ENCODE data around the gene TLX3.
A peak's percentile ranks its signal among the peaks of the same experiment; 100 is the strongest.

The TLX3 gene

GRCh38 chr5:171308453-171309275 lies at the start of gene TLX3:
Gene TLX3 (plus strand): TSS chr5:171309248. CDS start chr5:171309366, 118 bp downstream.
- peaks cover 95% of the 10 kb centered on the region for H3K27me3 ChIP-seq (ENCODE audit: control insufficient read depth, insufficient read depth, low read length)

GRCh38 chr5:171261361-171261760 lies 47.7 kb upstream of the TLX3 start:
- H3K9me3 ChIP-seq (ENCODE audit: control insufficient read depth, insufficient read depth, low read length) = no peaks in the 10 kb centered on the region
- H3K4me3 ChIP-seq (ENCODE audit: low read depth, low read length) = no peak overlapping the region
- no peaks in the 10 kb centered on the region for H3K27me3 ChIP-seq (ENCODE audit: control insufficient read depth, insufficient read depth, low read length)
- no peaks in the 10 kb centered on the region for H3K4me1 ChIP-seq (ENCODE audit: control insufficient read depth, insufficient read depth, low read length)
- no peaks in the 10 kb centered on the region for H3K36me3 ChIP-seq (ENCODE audit: control insufficient read depth, insufficient read depth, low read length)
- H3K9ac ChIP-seq (ENCODE audit: low read depth, low read length) = no peak overlapping the region

More at GRCh38 chr5:171308453-171309275, at the start of gene TLX3:
- Histone ChIP-seq H3K36me3 (ENCODE audit: control insufficient read depth, insufficient read depth, low read length) (no peaks in the 10 kb centered on the region), H3K9ac (ENCODE audit: low read depth, low read length) (no peak within 1 kb of the TSS), H3K4me1 (ENCODE audit: control insufficient read depth, insufficient read depth, low read length) (peaks cover 5% of the 10 kb centered on the region), H3K9me3 (ENCODE audit: control insufficient read depth, insufficient read depth, low read length) (no peaks in the 10 kb centered on the region), H3K4me3 (ENCODE audit: low read depth, low read length) (peak within 1 kb of the TSS; percentile 39)

GRCh38 chr5:171261904-171262303 lies 47.1 kb upstream of the TLX3 start:
- H3K4me3 ChIP-seq (ENCODE audit: low read depth, low read length) = no peak overlapping the region
- H3K9ac ChIP-seq (ENCODE audit: low read depth, low read length) = no peak overlapping the region
- no peaks in the 10 kb centered on the region for H3K36me3 ChIP-seq (ENCODE audit: control insufficient read depth, insufficient read depth, low read length)
- no peaks in the 10 kb centered on the region for H3K27me3 ChIP-seq (ENCODE audit: control insufficient read depth, insufficient read depth, low read length)
- no peaks in the 10 kb centered on the region for H3K4me1 ChIP-seq (ENCODE audit: control insufficient read depth, insufficient read depth, low read length)
- no peaks in the 10 kb centered on the region for H3K9me3 ChIP-seq (ENCODE audit: control insufficient read depth, insufficient read depth, low read length)

- Histone ChIP-seq H3K27me3 (ENCODE audit: control insufficient read depth, insufficient read depth, low read length) (no peaks in the 10 kb centered on the region), H3K4me3 (ENCODE audit: low read depth, low read length) (no peak overlapping the region), H3K9me3 (ENCODE audit: control insufficient read depth, insufficient read depth, low read length) (no peaks in the 10 kb centered on the region), H3K36me3 (ENCODE audit: control insufficient read depth, insufficient read depth, low read length) (no peaks in the 10 kb centered on the region), H3K9ac (ENCODE audit: low read depth, low read length) (no peak overlapping the region), H3K4me1 (ENCODE audit: control insufficient read depth, insufficient read depth, low read length) (no peaks in the 10 kb centered on the region)
Observed at GRCh38 chr5:171263181-171263580, 45.9 kb upstream of the TLX3 start.

- no peaks in the 10 kb centered on the region for H3K4me1 ChIP-seq (ENCODE audit: control insufficient read depth, insufficient read depth, low read length)
- no peak overlapping the region for H3K9ac ChIP-seq (ENCODE audit: low read depth, low read length)
- no peaks in the 10 kb centered on the region for H3K9me3 ChIP-seq (ENCODE audit: control insufficient read depth, insufficient read depth, low read length)
- no peaks in the 10 kb centered on the region for H3K36me3 ChIP-seq (ENCODE audit: control insufficient read depth, insufficient read depth, low read length)
- no peaks in the 10 kb centered on the region for H3K27me3 ChIP-seq (ENCODE audit: control insufficient read depth, insufficient read depth, low read length)
- H3K4me3 ChIP-seq (ENCODE audit: low read depth, low read length) = no peak overlapping the region
Observed at GRCh38 chr5:171264843-171265242, 44.2 kb upstream of the TLX3 start.

- Histone ChIP-seq H3K9me3 (ENCODE audit: control insufficient read depth, insufficient read depth, low read length) (no peaks in the 10 kb centered on the region), H3K4me3 (ENCODE audit: low read depth, low read length) (no peak overlapping the region), H3K4me1 (ENCODE audit: control insufficient read depth, insufficient read depth, low read length) (no peaks in the 10 kb centered on the region), H3K36me3 (ENCODE audit: control insufficient read depth, insufficient read depth, low read length) (no peaks in the 10 kb centered on the region), H3K27me3 (ENCODE audit: control insufficient read depth, insufficient read depth, low read length) (no peaks in the 10 kb centered on the region), H3K9ac (ENCODE audit: low read depth, low read length) (no peak overlapping the region)
Observed at GRCh38 chr5:171268700-171269620, 40.1 kb upstream of the TLX3 start.

- no peak overlapping the region for H3K4me3 ChIP-seq (ENCODE audit: low read depth, low read length)
- H3K27me3 ChIP-seq (ENCODE audit: control insufficient read depth, insufficient read depth, low read length) = no peaks in the 10 kb centered on the region
- no peak overlapping the region for H3K9ac ChIP-seq (ENCODE audit: low read depth, low read length)
- no peaks in the 10 kb centered on the region for H3K4me1 ChIP-seq (ENCODE audit: control insufficient read depth, insufficient read depth, low read length)
- H3K9me3 ChIP-seq (ENCODE audit: control insufficient read depth, insufficient read depth, low read length) = no peaks in the 10 kb centered on the region
- no peaks in the 10 kb centered on the region for H3K36me3 ChIP-seq (ENCODE audit: control insufficient read depth, insufficient read depth, low read length)
Observed at GRCh38 chr5:171269717-171270116, 39.3 kb upstream of the TLX3 start.

GRCh38 chr5:171270136-171270535 lies 38.9 kb upstream of the TLX3 start:
- no peaks in the 10 kb centered on the region for H3K27me3 ChIP-seq (ENCODE audit: control insufficient read depth, insufficient read depth, low read length)
- H3K9ac ChIP-seq (ENCODE audit: low read depth, low read length) = no peak overlapping the region
- no peak overlapping the region for H3K4me3 ChIP-seq (ENCODE audit: low read depth, low read length)
- H3K36me3 ChIP-seq (ENCODE audit: control insufficient read depth, insufficient read depth, low read length) = no peaks in the 10 kb centered on the region
- H3K4me1 ChIP-seq (ENCODE audit: control insufficient read depth, insufficient read depth, low read length) = no peaks in the 10 kb centered on the region
- no peaks in the 10 kb centered on the region for H3K9me3 ChIP-seq (ENCODE audit: control insufficient read depth, insufficient read depth, low read length)

- H3K4me3 ChIP-seq (ENCODE audit: low read depth, low read length) = no peak overlapping the region
- H3K36me3 ChIP-seq (ENCODE audit: control insufficient read depth, insufficient read depth, low read length) = no peaks in the 10 kb centered on the region
- no peak overlapping the region for H3K9ac ChIP-seq (ENCODE audit: low read depth, low read length)
- H3K9me3 ChIP-seq (ENCODE audit: control insufficient read depth, insufficient read depth, low read length) = no peaks in the 10 kb centered on the region
- H3K27me3 ChIP-seq (ENCODE audit: control insufficient read depth, insufficient read depth, low read length) = no peaks in the 10 kb centered on the region
- H3K4me1 ChIP-seq (ENCODE audit: control insufficient read depth, insufficient read depth, low read length) = no peaks in the 10 kb centered on the region
Observed at GRCh38 chr5:171271798-171272197, 37.2 kb upstream of the TLX3 start.

GRCh38 chr5:171272996-171273970 lies 35.8 kb upstream of the TLX3 start:
- Histone ChIP-seq H3K9ac (ENCODE audit: low read depth, low read length) (no peak overlapping the region), H3K36me3 (ENCODE audit: control insufficient read depth, insufficient read depth, low read length) (no peaks in the 10 kb centered on the region), H3K4me1 (ENCODE audit: control insufficient read depth, insufficient read depth, low read length) (no peaks in the 10 kb centered on the region), H3K27me3 (ENCODE audit: control insufficient read depth, insufficient read depth, low read length) (no peaks in the 10 kb centered on the region), H3K9me3 (ENCODE audit: control insufficient read depth, insufficient read depth, low read length) (no peaks in the 10 kb centered on the region), H3K4me3 (ENCODE audit: low read depth, low read length) (no peak overlapping the region)

Measured in iPS-15b (cell line).